Prostate gland (tissue), 2 donors: ENCODE measurements around the gene CEP20. TPM values are rescaled to one million over a fixed set of nuclear protein-coding genes. Genes with fewer than 3 reads are reported as not detected.

Experiments
- DNase-seq: peaks from one replicate; pipeline ENCODE4 v3.0.0-alpha.2; 2019; ENCODE audit warnings: low spot score
- H3K27ac ChIP-seq, 2 donors: fragments of 200-600 bp; sonication (generic); 2 replicates each; pipeline ENCODE4 v1.5.1; 2017 to 2019
- H3K27me3 ChIP-seq: fragments of 200-600 bp; sonication (generic); replicated peaks from 2 replicates; pipeline ENCODE4 v1.5.1; 2019; ENCODE audit not compliant: insufficient read depth
- H3K36me3 ChIP-seq, 2 donors: fragments of 200-600 bp; sonication (generic); 1 replicate in 1 of 2; 2 replicates in 1 of 2; pipeline versions ENCODE4 v1.5.1 to v1.8.1; 2017 to 2019
- H3K4me1 ChIP-seq: fragments of 200-600 bp; sonication (generic); replicated peaks from 2 replicates; pipeline ENCODE4 v1.5.1; 2019
- H3K4me3 ChIP-seq, 2 donors: fragments of 200-600 bp; sonication (generic); 2 replicates each; pipeline ENCODE4 v1.5.1; 2017 to 2019
- H3K9me3 ChIP-seq: fragments of 200-600 bp; sonication (generic); 2 replicates; pipeline ENCODE4 v1.5.1; 2017
- POLR2A ChIP-seq: fragments of 450-650 bp; IDR thresholded peaks from one replicate; pipeline ENCODE4 v1.6.1; 2016; ENCODE audit warnings: antibody characterized with exemption, mild to moderate bottlenecking
- POLR2AphosphoS5 ChIP-seq: sonication (generic); formaldehyde crosslinking; IDR thresholded peaks from one replicate; pipeline ENCODE4 v1.6.1; 2017; ENCODE audit warnings: antibody characterized with exemption
- WGBS: methylation state at CpG from one replicate; pipeline ENCODE4 v1.1.5; 2018; 5-methylcytosine and 5-hydroxymethylcytosine counted together
- intact Hi-C: fragments of 100-400 bp; cut with DNase I; formaldehyde crosslinking; loops from one replicate; pipeline ENCODE4 v1.14.2; 2022
- total RNA-seq, 2 donors: library from RNA; depleted of rRNA; stranded (reverse); fragments of >200 nt; gene quantifications; one replicate each; pipeline ENCODE4 v1.1.0, GENCODE V29; 2016
- TF ChIP-seq, protein P1 (sequence below), 4 experiments: fragments of 200-600 bp in 2 of 4; fragments of 450-650 bp in 2 of 4; sonication (generic) in 2 of 4; IDR thresholded peaks; 1 replicate in 3 of 4; 2 replicates in 1 of 4; pipeline ENCODE4 v1.5.1; 2016 to 2019; ENCODE audit warnings: antibody characterized with exemption in 4 of 4, mild to moderate bottlenecking in 2 of 4, moderate library complexity in 2 of 4

CEP20 gene
- total RNA-seq, 2 donors from 2014 or later = 30.7 to 33.4 TPM

DNA sequence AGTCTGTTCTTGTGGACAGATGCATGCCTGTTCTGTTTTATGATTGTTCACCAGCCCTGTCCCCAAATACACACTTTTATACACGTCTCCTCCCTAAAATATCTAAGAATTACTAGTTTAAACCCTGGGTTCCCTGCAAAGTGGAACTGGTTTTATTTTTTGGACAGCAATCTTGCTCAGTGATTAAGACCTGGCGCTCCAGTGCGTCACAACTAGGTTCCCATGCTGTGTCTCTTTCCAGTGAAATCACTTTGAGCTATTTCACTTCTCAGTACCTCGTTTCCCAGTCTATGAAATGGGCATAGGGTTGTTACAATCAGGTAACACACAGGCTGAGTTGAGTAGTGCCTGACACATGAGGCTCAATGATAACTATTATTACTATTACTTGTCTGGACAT lies 1.1 kb downstream of the CEP20 start:
- Histone ChIP-seq H3K4me3 (peak overlapping the region in 1 of 2 donors; percentile 89), H3K36me3 (no peaks in the 10 kb centered on the region), H3K9me3 (no peaks in the 10 kb centered on the region), H3K27ac (no peak overlapping the region), H3K4me1 (peaks cover 4% of the 10 kb centered on the region), H3K27me3 (no peaks in the 10 kb centered on the region)
- TF ChIP-seq POLR2A = no peak
- no peak for TF ChIP-seq POLR2AphosphoS5
- intact Hi-C loops = no loop called here
- DNase-seq = no peak
- 78% methylated on average over 4 of the region's 4 CpGs for WGBS

DNA sequence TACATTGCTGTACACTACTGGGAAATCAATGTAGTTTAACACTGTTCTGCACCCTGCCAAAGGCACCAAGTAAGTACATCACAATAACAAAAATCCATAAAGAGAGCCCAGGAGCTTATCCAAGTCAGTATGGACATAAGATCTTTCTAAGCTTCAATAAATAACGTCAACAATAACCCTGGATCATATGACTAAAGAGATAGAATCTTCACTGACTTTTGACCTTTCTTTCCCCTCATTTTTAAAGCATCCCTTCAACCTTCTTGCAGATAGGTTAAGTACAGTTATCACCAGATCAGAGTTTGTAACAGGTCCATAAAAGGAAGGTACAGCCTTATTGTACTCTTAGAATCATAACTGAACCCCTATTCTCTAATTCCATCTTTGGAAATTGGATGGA lies 2.3 kb downstream of the CEP20 start:
- intact Hi-C loops = no loop called here
- TF ChIP-seq, protein P1, sequence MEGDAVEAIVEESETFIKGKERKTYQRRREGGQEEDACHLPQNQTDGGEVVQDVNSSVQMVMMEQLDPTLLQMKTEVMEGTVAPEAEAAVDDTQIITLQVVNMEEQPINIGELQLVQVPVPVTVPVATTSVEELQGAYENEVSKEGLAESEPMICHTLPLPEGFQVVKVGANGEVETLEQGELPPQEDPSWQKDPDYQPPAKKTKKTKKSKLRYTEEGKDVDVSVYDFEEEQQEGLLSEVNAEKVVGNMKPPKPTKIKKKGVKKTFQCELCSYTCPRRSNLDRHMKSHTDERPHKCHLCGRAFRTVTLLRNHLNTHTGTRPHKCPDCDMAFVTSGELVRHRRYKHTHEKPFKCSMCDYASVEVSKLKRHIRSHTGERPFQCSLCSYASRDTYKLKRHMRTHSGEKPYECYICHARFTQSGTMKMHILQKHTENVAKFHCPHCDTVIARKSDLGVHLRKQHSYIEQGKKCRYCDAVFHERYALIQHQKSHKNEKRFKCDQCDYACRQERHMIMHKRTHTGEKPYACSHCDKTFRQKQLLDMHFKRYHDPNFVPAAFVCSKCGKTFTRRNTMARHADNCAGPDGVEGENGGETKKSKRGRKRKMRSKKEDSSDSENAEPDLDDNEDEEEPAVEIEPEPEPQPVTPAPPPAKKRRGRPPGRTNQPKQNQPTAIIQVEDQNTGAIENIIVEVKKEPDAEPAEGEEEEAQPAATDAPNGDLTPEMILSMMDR (IDR thresholded peaks at IDR 0.05) = no peak
- no peak for TF ChIP-seq POLR2A
- no peak for TF ChIP-seq POLR2AphosphoS5
- WGBS = 10% methylated on average over 1 of the region's 1 CpG
- no peaks in the 10 kb centered on the region for H3K9me3 ChIP-seq
- H3K4me1 ChIP-seq = peaks cover 4% of the 10 kb centered on the region
- no peaks in the 10 kb centered on the region for H3K27me3 ChIP-seq
- H3K27ac ChIP-seq = no peak overlapping the region
- no peaks in the 10 kb centered on the region for H3K36me3 ChIP-seq
- DNase-seq = no peak
- no peak overlapping the region for H3K4me3 ChIP-seq

DNA sequence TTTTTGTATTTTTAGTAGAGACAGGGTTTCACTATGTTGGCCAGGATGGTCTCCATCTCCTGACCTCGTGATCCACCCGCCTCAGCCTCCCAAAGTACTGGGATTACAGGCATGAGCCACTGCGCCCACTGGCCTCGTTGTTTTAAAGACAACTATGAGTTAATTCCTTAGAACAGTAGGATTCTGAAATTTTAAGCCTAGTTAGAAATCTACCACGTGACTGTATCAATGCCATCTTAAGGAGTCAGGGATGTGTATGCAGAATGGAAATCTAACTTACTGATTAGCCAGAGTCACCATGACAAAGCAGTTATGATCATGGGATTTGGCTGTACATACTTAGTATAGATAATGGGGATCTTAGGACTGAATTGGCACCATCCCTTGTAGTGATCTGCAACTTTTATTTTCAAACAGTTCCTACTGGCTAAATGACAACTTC lies 2.8 kb downstream of the CEP20 start:
- Histone ChIP-seq H3K9me3 (no peaks in the 10 kb centered on the region), H3K27me3 (no peaks in the 10 kb centered on the region), H3K36me3 (no peaks in the 10 kb centered on the region), H3K4me3 (no peak overlapping the region), H3K4me1 (peaks cover 4% of the 10 kb centered on the region), H3K27ac (no peak overlapping the region)
- DNase-seq = no peak
- WGBS = 92% methylated on average over 5 of the region's 5 CpGs
- TF ChIP-seq POLR2A = no peak
- TF ChIP-seq POLR2AphosphoS5 = no peak
- TF ChIP-seq, protein P1 (IDR thresholded peaks at IDR 0.05) = no peak
- intact Hi-C loops = no loop called here

DNA sequence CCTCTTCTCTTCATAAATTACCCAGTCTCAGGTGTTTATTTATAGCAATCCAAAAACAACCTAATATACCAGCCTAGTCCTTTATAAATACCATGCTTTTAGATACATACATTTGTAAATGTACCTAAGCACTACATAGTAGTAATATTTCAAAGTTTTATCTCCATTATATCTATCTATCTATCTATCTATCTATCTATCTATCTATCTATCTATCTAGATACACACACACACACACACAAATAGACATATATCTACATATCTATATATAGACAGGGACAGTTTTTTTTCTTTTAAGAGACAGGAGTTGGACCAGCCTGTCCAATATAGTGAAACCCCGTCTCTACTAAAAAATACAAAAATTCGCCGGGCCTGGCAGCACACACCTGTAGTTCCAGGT lies 5.8 kb downstream of the CEP20 start:
- no peaks in the 10 kb centered on the region for H3K9me3 ChIP-seq
- no peaks in the 10 kb centered on the region for H3K27me3 ChIP-seq
- intact Hi-C loops = no loop called here
- H3K27ac ChIP-seq = no peak overlapping the region
- DNase-seq = no peak
- 96% methylated on average over 3 of the region's 3 CpGs for WGBS
- peaks cover 4% of the 10 kb centered on the region for H3K4me1 ChIP-seq
- H3K36me3 ChIP-seq = no peaks in the 10 kb centered on the region
- no peak overlapping the region for H3K4me3 ChIP-seq
- no peak for TF ChIP-seq POLR2A
- TF ChIP-seq POLR2AphosphoS5 = no peak
- TF ChIP-seq, protein P1 (IDR thresholded peaks at IDR 0.05) = no peak

DNA sequence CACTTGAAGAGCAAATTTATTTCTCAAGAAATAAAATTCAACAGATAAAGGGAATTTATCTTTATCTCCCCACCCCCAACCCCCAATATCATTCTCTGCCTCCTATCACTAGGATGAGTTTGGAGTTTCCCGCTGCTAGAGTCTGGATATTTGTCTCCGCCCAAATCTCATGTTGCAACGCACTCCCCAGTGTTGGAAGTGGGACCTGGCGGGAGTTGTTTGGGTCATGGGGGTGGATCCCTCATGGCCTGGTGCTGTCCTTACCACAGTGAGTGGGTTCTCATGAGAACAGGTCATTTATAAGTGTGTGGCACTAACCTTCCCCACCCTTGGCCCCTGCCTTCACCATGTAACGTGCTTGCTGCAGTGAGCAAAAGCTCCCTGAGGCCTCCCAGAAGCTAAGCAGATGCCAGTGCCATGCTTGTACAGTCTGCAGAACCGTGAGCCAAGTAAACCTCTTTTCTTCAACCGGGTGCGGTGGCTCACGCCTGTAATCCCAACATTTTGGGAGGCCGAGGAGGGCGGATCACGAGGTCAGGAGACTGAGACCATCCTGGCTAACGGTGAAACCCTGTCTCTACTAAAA lies 6.5 kb downstream of the CEP20 start:
- intact Hi-C loops = no loop called here
- WGBS = 89% methylated on average over 13 of the region's 13 CpGs
- H3K9me3 ChIP-seq = no peaks in the 10 kb centered on the region

More for the DNA sequence above, 6.5 kb downstream of the CEP20 start:
- no peak for DNase-seq
- peaks cover 4% of the 10 kb centered on the region for H3K4me1 ChIP-seq
- no peak overlapping the region for H3K27ac ChIP-seq
- H3K4me3 ChIP-seq = no peak overlapping the region
- TF ChIP-seq, protein P1 (IDR thresholded peaks at IDR 0.05) = no peak
- TF ChIP-seq POLR2AphosphoS5 (no peak), POLR2A (no peak)
- no peaks in the 10 kb centered on the region for H3K27me3 ChIP-seq
- no peaks in the 10 kb centered on the region for H3K36me3 ChIP-seq
